Measurements from ENCODE around the gene ABCA3. TPM values are rescaled to one million over a fixed set of nuclear protein-coding genes. Genes with fewer than 3 reads are reported as not detected.
A peak's percentile ranks its signal among the peaks of the same experiment; 100 is the strongest.
"Not testable (repeated sequence)": the region's sequence is repeated elsewhere in the genome, so short reads cannot be mapped to it uniquely, and the experiment has no call there.

ABCA3 gene
- total RNA-seq, 1 experiment from 2014 or later: 0.60 TPM

DNA sequence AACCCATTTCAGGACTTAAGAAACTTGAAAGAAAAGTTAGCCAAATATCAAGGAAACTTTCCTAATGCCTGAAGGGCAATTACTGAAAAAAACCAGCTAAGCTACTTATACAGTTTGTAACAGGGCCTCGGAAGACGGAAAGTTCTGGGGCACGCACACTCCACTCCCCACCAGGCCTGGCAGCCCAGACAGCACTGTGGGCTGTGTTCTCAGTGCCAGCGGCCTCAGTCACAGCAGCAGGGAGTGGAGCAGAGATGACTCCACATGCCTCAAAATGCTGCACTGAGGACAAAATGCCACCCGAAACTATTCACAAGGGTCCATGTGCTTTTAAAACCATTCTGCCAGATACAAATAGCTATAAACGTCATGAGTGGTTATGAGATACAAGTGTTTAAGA, 82.8 kb downstream of the ABCA3 start:
- DNase-seq (ENCODE audit: low read depth): no peak

DNA sequence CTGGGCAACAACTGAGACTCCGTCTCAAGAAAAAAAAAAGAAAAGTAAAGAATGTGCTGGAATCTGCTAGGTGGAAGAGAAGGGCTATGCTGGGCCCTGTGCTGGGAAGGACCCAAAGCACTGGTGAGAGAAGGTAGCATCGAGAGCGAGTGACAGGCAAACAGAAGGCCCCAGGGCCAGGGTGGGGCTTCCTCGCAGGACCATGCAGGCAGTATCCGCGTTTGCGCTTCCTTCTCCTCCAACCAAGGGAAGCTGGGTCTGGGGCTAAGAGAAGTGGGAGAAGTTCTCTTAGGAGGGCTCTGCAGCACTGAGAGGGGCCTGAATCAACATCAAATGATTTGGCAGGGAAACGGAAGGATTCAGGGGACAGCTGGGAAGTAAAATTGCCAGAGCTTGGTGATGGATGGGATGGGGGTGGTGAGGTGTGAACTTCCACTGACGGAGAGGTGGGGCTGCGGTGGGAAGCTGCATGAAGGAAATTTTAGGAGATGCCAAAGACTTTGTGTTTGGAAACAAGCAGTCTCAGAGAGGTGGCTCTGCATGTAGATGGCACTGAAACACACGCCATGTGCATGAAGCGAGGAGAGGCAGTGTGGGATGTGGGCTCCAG, 83.9 kb downstream of the ABCA3 start:
- no peak for DNase-seq (ENCODE audit: low read depth)

DNA sequence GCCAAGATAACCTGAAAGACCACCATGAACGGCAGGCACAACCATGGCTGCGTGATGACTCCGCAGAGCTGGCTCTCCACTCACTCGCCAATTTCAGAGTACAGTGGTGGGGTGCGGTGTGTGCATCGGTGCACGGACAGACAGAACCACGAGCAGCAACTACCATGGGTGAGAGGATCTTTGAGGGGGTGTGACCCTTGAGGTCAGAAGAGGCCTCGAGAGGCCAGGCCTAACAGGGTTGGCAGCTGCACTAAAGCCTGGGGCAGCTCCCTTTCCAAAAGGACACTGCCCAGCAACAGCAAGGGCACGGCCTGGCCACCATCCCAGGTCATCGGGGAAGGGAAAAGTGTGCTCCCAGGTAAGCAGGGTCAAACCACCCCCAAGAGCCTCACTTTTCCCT, 87.2 kb downstream of the ABCA3 start:
- no peak for DNase-seq (ENCODE audit: low read depth)

DNA sequence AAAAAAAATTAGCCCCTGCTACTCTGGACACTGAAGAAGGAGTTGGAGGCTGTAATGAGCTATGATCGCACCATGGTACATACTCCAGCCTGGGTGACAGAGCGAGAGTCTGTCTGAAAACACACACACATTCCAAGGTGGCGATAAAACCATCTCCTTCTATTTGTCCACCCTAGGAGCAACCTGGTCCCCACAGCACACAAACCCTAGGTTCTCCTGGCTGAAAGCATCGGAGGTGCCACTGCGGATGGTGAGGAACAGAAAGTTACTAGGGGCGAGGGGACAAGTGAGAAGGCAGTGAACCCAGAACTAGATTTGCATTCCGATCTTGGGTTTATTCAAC, 87.8 kb downstream of the ABCA3 start:
- DNase-seq (ENCODE audit: low read depth): no peak

DNA sequence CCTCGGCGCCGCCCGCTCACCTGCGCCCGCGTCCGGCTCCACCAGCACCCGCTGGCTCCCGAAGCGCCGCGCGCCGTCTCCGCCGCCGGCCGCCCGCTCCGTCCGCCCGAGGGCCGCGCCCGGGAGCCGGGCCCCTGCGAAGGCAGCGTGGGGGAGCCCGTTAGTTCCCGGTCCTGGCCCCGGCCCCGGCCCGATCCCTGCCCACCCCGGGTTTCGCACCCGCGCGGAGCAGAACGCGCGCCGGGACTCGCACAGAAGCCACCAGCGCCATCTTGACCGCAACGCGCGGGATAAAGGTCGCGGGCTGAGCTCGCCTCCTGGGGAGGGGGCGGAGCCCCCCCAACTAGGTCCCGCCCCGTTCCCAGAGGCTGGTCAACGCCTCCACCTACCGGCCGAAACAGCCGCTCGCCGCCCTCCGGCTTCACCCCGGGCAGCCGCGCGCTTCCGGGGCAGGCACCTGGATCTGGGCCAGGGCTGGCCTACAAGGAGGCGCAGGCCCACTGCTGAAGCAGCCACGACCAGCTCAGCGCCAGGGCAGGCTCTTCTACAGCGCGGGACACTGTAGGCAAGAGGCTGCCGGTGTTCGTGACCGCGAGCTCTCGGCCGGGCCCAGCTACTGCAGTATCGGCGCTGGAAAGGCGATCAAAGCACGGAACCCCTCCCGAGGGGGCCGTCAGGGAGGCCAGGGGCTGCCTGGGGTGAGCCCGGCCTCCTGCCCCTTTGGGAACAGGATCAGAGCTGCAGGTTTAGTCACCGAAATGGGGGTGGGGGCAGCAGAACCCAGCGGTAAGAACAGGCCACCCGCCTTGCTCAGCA, 89.0 kb downstream of the ABCA3 start, which contains the start of gene ECI1:
TSS of gene ECI1 (minus strand) at position 292 of the 816 bp plus-strand sequence. CDS start at position 271, 21 bp downstream.
- peak; percentile 92 for DNase-seq (ENCODE audit: low read depth)

DNA sequence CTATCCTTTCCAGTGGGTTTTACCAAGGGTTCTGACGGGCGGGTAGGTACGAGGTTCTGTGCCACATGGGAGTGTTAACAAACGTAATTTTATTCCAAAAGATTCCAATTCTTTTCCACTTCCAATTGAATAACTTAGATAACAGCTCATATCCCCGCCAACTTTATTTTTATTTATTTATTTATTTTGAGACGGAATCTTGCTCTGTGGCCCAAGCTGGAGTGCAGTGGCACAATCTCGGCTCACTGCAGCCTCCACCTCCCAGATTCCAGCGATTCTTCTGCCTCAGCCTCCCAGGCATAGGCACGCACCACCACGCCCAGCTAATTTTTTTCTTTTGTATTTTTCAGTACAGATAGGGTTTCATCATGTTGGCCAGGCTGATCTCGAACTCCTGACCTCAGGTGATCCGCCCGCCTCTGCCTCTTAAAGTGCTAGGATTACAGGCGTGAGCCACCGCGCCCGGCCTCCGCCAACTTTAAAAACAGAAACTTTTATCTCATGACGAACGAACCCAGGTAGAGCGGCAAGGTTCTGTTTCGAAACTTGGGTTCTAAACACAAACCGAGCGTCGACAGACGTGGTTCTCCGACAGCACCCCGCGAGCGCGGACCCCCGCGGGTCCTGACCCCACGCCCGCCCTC, 89.8 kb downstream of the ABCA3 start:
- peak; percentile 25 for DNase-seq (ENCODE audit: low read depth)

DNA sequence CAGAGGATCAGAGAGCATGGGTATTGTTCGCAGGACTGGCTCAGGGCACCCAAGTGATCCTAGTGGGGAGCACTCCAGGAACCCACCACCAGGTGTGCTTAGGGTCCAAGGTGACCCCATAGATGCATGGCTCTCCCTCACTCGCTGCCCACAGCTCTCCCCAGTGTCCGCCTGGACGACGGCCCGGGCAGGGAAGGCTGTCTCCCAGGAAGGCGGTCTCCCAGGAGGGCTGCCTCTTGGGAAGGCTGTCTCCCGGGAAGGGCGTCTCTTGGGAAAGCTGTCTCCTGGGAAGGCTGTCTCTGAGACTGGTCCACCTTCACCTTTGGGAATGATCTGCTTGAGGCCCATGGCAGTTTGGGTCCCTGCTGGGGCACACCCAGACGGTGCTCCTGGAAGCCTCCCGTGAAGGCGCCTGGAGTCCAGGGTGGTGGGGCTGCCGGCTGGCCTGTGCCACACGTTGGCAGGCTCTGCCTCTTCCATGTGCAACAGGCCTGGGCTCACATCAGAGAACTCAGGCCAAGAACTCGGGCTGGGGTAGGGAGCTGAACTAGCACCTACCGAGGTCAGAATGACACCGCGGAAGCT, 94.1 kb downstream of the ABCA3 start:
- DNase-seq (ENCODE audit: low read depth): no peak

DNA sequence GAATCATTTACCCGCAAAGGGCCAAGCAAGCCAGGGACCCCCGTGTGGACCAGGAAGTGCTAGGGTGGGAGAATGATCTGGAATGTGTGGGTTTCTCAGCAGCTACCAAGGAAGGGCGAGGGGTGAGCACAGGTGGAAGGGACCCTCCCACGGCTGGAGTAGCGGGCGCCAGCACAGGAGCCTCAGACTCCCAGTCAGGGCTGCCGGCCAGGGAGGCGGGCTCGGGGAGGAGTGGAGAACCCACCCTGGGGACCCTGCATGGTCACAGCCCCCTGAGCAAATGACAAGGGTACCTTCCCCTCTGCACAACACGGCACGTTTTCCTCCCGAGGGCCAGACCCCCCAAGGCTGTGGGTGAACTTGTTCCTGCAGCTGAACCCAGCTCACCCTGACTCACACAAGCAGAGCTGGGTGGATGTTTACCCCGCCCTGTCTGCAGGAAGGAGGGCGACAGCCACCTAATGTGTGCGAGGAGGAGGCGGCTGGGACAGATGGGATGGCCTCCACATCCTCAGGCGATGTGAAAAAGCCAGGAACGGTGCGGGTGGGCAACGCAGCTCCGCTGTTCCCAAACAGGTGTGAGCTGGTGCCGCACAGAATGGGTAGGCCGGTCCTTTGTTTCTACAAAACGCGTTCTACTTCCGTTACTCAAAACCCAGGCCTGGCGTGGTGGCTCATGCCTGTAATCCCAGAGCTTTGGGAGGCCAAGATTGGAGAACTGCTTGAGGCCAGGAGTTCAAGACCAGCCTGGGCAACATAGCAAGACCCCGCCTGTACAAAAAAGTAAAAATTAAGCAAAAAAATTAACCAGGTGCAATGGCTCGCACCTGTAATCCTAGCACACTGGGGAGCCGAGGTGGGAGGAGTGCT, 95.4 kb downstream of the ABCA3 start:
- no peak for DNase-seq (ENCODE audit: low read depth)

DNA sequence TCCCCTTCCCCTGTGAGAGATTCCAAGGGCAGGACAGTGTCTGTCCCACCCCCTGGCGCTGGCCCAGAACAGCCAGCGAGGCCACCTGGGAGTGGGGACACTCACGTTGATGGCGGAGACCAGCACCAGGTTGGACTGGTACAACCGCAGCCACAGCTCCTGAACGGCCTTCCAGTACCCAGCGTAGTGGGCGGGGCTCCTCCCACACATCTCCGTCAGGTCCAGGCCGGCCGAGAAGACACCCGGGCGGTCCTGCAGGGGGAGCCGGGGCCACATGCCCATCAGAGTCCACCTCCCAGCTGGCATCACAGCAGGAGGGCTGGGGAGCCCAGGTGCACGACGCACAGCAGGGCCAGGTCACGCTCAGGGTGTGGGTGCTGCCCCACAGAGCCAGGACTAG, 96.2 kb downstream of the ABCA3 start:
- DNase-seq (ENCODE audit: low read depth): no peak

DNA sequence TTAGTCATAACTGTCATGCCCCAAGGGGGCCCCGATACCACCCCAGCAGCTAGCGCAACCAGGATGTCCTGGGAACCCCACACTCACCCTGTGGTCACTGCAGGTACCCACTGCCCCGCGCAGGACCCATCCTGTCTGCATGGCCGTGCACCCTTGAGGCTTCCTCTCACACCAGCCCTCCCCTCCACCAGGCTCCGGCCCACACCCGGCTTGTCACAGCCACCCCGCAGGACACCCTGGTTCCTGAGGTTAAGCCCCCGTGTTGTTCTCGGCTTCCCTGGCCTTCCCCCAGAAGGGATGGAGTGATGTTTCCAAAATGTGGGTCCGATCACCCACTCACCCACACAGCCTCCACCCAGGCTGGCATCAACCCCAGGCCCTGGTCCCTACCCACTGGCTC, 96.7 kb downstream of the ABCA3 start:
- DNase-seq (ENCODE audit: low read depth): no peak

DNA sequence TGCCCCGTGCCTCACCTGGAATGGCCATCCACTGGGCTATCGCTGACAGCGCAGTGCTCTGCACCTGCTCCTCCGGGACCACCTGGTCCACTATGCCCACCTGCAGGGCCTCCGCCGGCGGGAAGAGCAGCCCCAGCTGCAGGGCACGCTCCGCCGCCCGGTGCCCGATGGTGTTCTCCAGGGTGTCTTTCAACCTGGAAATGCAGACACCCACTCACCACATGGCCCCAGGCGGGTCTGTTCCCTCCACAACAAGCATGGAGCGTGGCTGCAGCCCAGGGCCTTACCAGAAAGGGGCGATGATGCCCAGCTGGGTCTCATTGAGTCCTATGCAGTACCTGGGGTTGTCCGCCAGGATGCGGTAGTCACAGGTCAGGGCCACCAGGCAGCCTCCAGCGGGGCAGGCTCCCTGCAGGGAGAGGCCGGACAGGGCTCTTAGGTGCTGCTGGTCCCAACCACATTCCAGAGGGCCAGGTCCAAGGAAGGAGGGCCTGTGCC, 97.4 kb downstream of the ABCA3 start:
- no peak for DNase-seq (ENCODE audit: low read depth)

DNA sequence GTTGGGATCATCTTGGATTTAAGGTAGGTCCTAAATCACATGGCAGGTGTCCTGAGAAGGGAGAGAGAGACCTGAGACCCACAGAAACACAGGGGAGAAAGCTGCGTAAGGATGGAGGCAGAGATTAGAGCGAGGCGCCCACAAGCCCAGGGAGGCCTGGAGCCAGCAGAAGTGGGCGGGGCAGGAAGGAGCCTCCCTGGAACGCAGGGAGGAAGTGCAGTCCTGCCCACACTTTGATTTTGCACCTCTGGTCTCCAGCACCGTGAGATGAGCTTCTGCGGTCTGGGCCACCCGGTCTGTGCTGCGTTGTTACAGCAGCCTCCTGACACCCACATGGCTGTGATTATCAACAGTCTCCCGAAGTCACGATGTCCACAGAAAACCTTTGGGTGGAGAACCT, 97.9 kb downstream of the ABCA3 start:
- no peak for DNase-seq (ENCODE audit: low read depth)

DNA sequence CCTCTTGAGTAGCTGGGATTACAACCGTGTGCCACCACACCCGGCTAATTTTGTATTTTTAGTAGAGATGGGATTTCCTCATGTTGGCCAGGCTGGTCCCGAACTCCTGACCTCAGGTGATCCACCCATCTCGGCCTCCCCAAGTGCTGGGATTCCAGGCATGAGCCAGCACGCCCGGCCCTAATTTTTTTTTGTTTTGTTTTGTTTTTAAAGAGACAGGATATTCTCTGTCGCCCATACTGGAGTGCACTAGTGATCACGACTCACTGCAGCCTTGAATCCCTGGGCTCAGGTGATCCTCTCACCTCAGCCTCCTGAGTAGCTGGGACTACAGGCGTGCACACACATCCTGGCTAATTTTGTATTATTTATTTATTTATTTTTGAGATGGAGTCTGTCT, 100.2 kb downstream of the ABCA3 start:
- DNase-seq (ENCODE audit: low read depth): not testable (repeated sequence)

DNA sequence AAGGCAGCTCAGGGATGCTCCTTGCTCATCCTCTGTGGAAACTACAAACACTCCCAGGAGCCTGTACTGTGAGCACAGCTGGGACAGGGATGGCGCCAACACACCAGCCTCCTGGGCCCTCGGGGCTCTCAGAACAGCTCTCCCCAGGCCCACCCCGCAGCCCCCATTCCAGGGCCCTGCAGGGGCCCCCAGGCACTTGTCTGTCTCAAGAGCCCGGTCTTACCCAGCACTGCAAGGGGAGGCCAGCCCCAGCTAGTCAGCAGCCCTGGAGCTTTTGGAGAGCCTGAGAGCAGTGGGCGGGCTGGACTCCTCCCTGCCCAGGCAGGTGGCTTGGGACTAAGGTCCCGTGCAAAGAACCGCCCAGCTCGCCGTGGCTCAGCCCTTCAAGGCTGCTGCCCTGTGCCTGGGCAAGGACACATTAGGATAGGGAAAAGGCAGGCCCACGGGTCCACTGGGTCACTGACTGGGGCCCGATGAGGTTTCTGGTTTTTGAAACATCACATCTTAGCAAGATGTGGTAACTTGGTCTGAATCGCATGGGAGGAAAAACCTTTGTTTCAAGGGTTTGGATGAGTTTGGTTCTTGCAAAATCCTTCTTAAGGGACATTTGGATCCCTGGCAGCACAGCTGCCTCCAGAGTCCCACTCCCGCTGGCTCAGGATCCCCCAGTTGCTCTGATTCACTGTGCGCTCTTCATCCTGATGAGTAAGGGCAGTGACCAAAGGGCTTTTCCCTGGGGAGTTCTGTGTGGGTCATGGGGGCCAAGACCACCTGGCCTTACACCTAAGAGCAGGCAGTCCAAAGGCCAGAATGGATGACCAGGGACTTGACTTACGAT, 101.5 kb downstream of the ABCA3 start:
- no peak for DNase-seq (ENCODE audit: low read depth)

DNA sequence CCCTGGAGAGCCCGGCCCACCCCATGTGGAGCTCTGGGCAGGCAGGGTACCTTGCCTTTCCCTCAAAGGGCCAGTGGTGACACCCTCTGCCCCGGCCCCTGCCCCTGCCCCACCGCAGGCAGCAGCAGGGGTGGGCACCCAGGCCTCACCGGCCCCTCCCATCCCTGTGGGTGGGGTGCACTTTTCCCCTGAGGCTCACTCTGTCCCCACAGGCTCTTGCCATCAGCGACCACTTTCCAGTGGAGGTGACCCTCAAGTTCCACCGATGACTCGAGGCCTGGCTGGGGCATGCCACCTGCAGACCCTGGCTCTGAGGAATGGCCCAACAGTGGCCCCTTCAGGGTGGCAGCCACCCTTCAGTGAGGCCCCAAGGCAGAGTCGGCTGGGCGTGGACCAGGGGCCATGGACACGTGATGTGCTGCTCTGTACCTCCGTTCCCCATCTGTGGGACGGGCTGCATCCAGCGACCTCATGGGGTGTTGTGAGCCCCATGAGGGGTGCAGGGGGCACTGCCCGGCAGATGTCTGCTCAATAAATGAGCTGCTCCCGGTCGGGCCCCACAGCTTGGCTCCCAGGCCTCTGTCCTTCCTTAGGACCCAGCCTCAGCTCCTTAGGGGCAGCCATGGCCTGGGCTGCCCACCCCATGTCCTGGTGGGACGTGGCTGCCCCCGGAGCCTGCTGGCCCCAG, 102.2 kb downstream of the ABCA3 start:
- DNase-seq (ENCODE audit: low read depth): no peak

DNA sequence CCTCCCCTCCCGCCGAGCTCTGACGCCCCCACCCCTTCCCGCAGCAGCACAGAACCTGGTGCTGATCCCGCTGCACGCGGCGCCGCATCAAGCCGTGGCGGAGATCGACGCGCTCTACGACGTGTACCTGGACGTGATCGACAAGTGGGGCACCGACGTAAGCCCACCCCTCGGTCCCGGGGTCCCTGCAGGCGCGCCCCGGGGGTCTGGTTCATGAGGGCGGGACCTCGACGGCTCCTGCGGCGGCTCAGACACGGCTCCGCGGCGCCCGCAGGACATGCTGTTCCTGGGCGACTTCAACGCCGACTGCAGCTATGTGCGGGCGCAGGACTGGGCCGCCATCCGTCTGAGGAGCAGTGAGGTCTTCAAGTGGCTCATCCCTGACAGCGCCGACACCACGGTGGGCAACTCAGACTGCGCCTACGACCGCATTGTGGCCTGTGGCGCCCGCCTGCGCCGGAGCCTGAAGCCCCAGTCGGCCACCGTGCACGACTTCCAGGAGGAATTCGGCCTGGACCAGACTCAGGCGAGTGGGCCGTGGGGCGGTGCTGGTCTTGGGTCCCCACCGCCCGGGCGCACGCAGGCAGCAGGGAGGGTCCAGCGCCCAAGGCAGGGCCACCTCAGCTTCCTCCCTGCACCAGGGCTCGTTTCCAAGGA, 102.9 kb downstream of the ABCA3 start:
- no peak for DNase-seq (ENCODE audit: low read depth)

DNA sequence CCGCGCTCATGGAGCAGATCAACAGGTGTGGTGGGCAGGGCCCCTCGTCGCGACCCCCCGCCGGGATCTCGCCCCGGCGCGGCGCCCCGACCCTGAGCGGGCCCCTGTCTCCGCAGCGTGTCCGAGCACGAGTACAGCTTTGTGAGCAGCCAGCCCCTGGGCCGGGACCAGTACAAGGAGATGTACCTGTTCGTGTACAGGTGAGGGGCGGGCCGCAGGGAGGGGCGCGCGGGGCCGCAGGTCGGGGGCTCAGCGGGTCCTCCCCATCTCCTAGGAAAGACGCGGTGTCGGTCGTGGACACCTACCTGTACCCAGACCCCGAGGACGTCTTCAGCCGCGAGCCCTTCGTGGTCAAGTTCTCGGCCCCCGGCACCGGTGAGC, 103.4 kb downstream of the ABCA3 start:
- DNase-seq (ENCODE audit: low read depth): no peak

DNA sequence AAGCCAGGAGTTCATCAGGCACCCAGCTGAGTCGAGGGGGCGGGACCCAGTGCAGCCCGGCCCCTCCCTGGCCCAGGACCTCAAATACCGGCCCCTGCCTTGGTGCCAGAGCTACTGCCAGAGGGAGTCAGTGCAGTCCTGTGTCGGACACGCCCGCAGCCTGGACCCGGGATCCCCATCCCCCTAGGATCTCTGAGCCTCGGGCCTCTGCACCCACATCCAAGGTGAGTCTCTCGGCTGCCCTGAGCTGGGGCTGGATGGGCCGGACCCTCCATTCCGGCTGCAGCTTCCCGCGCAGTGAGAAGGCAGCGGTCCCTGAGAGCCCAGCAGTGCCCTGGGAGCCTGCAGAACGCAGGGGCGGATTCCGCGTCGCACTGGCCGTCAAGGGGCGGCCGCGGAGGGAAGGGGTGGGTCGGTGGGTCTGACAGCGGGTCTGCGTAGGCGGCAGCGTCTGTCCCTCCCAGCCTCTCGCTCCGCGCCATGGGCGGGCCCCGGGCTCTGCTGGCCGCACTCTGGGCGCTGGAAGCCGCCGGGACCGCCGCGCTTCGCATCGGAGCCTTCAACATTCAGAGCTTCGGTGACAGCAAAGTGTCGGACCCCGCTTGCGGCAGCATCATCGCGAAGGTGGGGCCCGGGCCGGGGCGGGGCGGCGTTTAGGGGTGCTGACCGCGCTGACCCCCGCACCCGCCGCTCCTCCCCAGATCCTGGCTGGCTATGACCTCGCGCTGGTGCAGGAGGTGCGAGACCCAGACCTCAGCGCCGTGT, 104.0 kb downstream of the ABCA3 start, which contains the start of gene DNASE1L2:
TSS of gene DNASE1L2 (plus strand) at position 108 of the 765 bp plus-strand sequence. CDS start at position 481, 373 bp downstream.
- DNase-seq (ENCODE audit: low read depth): no peak
